GM06990 (cell line): ENCODE data around the gene ZNF585A.

Source experiments
- DNase-seq: peaks from one replicate; pipeline ENCODE4 v3.0.0-alpha.2; 2011; ENCODE audit not compliant: insufficient read length; ENCODE audit errors: extremely low read depth
- H3K27me3 ChIP-seq: replicated peaks from 2 replicates; pipeline ENCODE4 v1.6.0; 2011; ENCODE audit warnings: low read length; ENCODE audit not compliant: control insufficient read depth, insufficient read depth
- H3K36me3 ChIP-seq: 2 replicates; pipeline ENCODE4 v1.5.1; 2011; ENCODE audit warnings: low read length; ENCODE audit not compliant: control insufficient read depth, insufficient read depth
- H3K4me3 ChIP-seq: replicated peaks from 2 replicates; pipeline ENCODE4 v1.5.1; 2011; ENCODE audit warnings: low read depth, mild to moderate bottlenecking, control low read depth, low read length
- CTCF ChIP-seq: IDR thresholded peaks from 2 replicates; pipeline ENCODE4 v1.5.1; 2011; ENCODE audit warnings: low read length, control low read depth, mild to moderate bottlenecking, inconsistent platforms; ENCODE audit not compliant: insufficient read depth, poor library complexity, severe bottlenecking

ZNF585A gene

GRCh38 chr19:37172368-37173366, at the start of gene ZNF585A:
ZNF585A (minus strand) TSS chr19:37172695; CDS start chr19:37169910, 2,785 bp downstream.
- DNase-seq: peak; percentile 84
- TF ChIP-seq CTCF: no peak
- H3K27me3 ChIP-seq: no peaks in the 10 kb centered on the region
- peak within 1 kb of the TSS; percentile 88 for H3K4me3 ChIP-seq
- H3K36me3 ChIP-seq: peaks cover 6% of the 10 kb centered on the region

- Histone ChIP-seq H3K27me3 (no peaks in the 10 kb centered on the region), H3K36me3 (peaks cover 2% of the 10 kb centered on the region; the same call in 1 of the 2 replicates)
- TF ChIP-seq CTCF: no peak
Observed at GRCh38 chr19:37221136-37221535, 48.6 kb upstream of the ZNF585A start.

GRCh38 chr19:37220383-37220782, 47.9 kb upstream of the ZNF585A start:
- H3K27me3 ChIP-seq: no peaks in the 10 kb centered on the region
- peaks cover 2% of the 10 kb centered on the region; the same call in 1 of the 2 replicates for H3K36me3 ChIP-seq
- TF ChIP-seq CTCF: no peak
- no peak overlapping the region for H3K4me3 ChIP-seq
- DNase-seq: no peak

More at GRCh38 chr19:37221136-37221535, 48.6 kb upstream of the ZNF585A start:
- no peak for DNase-seq
- H3K4me3 ChIP-seq: no peak overlapping the region

GRCh38 chr19:37218592-37218935, 46.1 kb upstream of the ZNF585A start:
- H3K4me3 ChIP-seq: peak overlapping the region; percentile 100
- no peak for DNase-seq
- H3K27me3 ChIP-seq: no peaks in the 10 kb centered on the region
- peaks cover 2% of the 10 kb centered on the region; the same call in 1 of the 2 replicates for H3K36me3 ChIP-seq
- no peak for TF ChIP-seq CTCF

- peak; percentile 94 for DNase-seq
- Histone ChIP-seq H3K4me3 (peak within 1 kb of the TSS; percentile 100), H3K27me3 (no peaks in the 10 kb centered on the region), H3K36me3 (peaks cover 2% of the 10 kb centered on the region; the same call in 1 of the 2 replicates)
- TF ChIP-seq CTCF: no peak
Observed at GRCh38 chr19:37217775-37218591, 45.5 kb upstream of the ZNF585A start, which contains the start of gene ZNF383. ZNF383 (plus strand) TSS chr19:37218214; CDS start chr19:37230454, 12,240 bp downstream.
